Keratinocyte (primary cell): ENCODE data around the gene OCEL1. TPM values are rescaled to one million over a fixed set of nuclear protein-coding genes. Genes with fewer than 3 reads are reported as not detected.

Experiments
- DNase-seq: peaks from one replicate; pipeline ENCODE4 v3.0.0-alpha.2; 2011; ENCODE audit warnings: low read depth, missing footprints, low spot score
- FAIRE-seq: peaks from 2 replicates; lab custom pipeline; 2011; peaks lifted over from hg19 to GRCh38; lab: Jason Lieb, UNC
- H2AFZ ChIP-seq: 2 replicates; pipeline ENCODE4 v1.6.0; 2012; ENCODE audit warnings: low read length, control low read depth, inconsistent platforms; ENCODE audit not compliant: control insufficient read depth
- H3K27ac ChIP-seq: 2 replicates; pipeline ENCODE4 v1.5.1; 2011; ENCODE audit warnings: low read length; ENCODE audit not compliant: control insufficient read depth, insufficient read depth
- H3K27me3 ChIP-seq: 3 replicates; pipeline ENCODE4 v1.6.0; 2011; ENCODE audit warnings: low read length; ENCODE audit not compliant: control insufficient read depth, insufficient read depth; ENCODE audit errors: extremely low read depth
- H3K36me3 ChIP-seq, 2 experiments: 2 replicates in 1 of 2; 3 replicates in 1 of 2; pipeline ENCODE4 v1.5.1; 2011; ENCODE audit warnings: low read length in 2 of 2, mild to moderate bottlenecking in 1 of 2; ENCODE audit not compliant: control insufficient read depth in 2 of 2, insufficient read depth in 2 of 2; ENCODE audit errors: extremely low read depth in 1 of 2
- H3K4me1 ChIP-seq: 3 replicates; pipeline ENCODE4 v1.5.1; 2011; ENCODE audit warnings: low read length; ENCODE audit not compliant: control insufficient read depth, insufficient read depth; ENCODE audit errors: extremely low read depth
- H3K4me2 ChIP-seq: 3 replicates; pipeline ENCODE4 v1.6.0; 2011; ENCODE audit warnings: low read depth, low read length; ENCODE audit not compliant: control insufficient read depth, insufficient read depth; ENCODE audit errors: extremely low read depth
- H3K4me3 ChIP-seq, 3 experiments: fragments of 200-600 bp in 1 of 3; sonication (generic) in 1 of 3; 2 replicates in 2 of 3; 3 replicates in 1 of 3; pipeline ENCODE4 v1.5.1; 2011 to 2016; ENCODE audit warnings: low read length in 3 of 3, mild to moderate bottlenecking in 3 of 3, control low read depth in 2 of 3, inconsistent platforms in 1 of 3, low read depth in 1 of 3, mixed read lengths in 1 of 3, mixed run types in 1 of 3, moderate library complexity in 1 of 3; ENCODE audit not compliant: control insufficient read depth in 2 of 3, insufficient read depth in 2 of 3; ENCODE audit errors: extremely low read depth in 1 of 3
- H3K79me2 ChIP-seq: 2 replicates; pipeline ENCODE4 v1.6.0; 2012; ENCODE audit warnings: low read length; ENCODE audit not compliant: control insufficient read depth, insufficient read depth
- H3K9ac ChIP-seq: 3 replicates; pipeline ENCODE4 v1.6.0; 2011; ENCODE audit warnings: low read length; ENCODE audit not compliant: control insufficient read depth, insufficient read depth; ENCODE audit errors: extremely low read depth
- H3K9me1 ChIP-seq: 3 replicates; pipeline ENCODE4 v1.6.0; 2011; ENCODE audit warnings: low read length; ENCODE audit not compliant: control insufficient read depth, insufficient read depth; ENCODE audit errors: extremely low read depth
- H3K9me3 ChIP-seq: 2 replicates; pipeline ENCODE4 v1.5.1; 2012; ENCODE audit warnings: low read depth, low read length; ENCODE audit not compliant: control insufficient read depth
- H4K20me1 ChIP-seq: 3 replicates; pipeline ENCODE4 v1.6.0; 2011; ENCODE audit warnings: low read length; ENCODE audit not compliant: control insufficient read depth, insufficient read depth; ENCODE audit errors: extremely low read depth
- EZH2 ChIP-seq: IDR thresholded peaks from one replicate; pipeline ENCODE4 v1.6.1; 2012; ENCODE audit warnings: inconsistent platforms, mild to moderate bottlenecking, low read length, moderate library complexity
- dilution Hi-C: fragments of 300-500 bp; cut with MboI; formaldehyde crosslinking; loops from one replicate; pipeline ENCODE4 v1.7.0; 2020; ENCODE audit warnings: low sequenced_read_pairs; ENCODE audit not compliant: extremely low pct_ligation_motif_present
- polyA plus RNA-seq, 5 experiments: library from polyadenylated mRNA; depleted of rRNA in 3 of 5; stranded (reverse) in 3 of 5; stranded (forward) in 1 of 5; unstranded in 1 of 5; fragments of >200 nt; gene quantifications; 1 replicate in 1 of 5; 2 replicates in 3 of 5; 3 replicates in 1 of 5; pipeline versions ENCODE4 v1.2.1 to v1.2.3, GENCODE V29; 2011 to 2012; ENCODE audit warnings: missing spikeins in 2 of 5, low read depth in 1 of 5, low replicate concordance in 1 of 5
- TF ChIP-seq, protein P1 (sequence below), 3 experiments: IDR thresholded peaks in 1 of 3; conservative IDR thresholded peaks in 1 of 3; optimal IDR thresholded peaks in 1 of 3; 2 replicates in 2 of 3; 3 replicates in 1 of 3; pipeline versions ENCODE3 to v1.5.1; 2011; ENCODE audit warnings: low read length in 3 of 3, mild to moderate bottlenecking in 3 of 3, moderate library complexity in 2 of 3, control low read depth in 1 of 3, inconsistent platforms in 1 of 3; ENCODE audit not compliant: insufficient read depth in 2 of 3; ENCODE audit errors: extremely low read depth in 1 of 3

The OCEL1 gene
- polyA plus RNA-seq, 1 donor (not counting 4 experiments of a cell fraction or from before 2014, with no cell fraction given): 2.2 TPM

DNA sequence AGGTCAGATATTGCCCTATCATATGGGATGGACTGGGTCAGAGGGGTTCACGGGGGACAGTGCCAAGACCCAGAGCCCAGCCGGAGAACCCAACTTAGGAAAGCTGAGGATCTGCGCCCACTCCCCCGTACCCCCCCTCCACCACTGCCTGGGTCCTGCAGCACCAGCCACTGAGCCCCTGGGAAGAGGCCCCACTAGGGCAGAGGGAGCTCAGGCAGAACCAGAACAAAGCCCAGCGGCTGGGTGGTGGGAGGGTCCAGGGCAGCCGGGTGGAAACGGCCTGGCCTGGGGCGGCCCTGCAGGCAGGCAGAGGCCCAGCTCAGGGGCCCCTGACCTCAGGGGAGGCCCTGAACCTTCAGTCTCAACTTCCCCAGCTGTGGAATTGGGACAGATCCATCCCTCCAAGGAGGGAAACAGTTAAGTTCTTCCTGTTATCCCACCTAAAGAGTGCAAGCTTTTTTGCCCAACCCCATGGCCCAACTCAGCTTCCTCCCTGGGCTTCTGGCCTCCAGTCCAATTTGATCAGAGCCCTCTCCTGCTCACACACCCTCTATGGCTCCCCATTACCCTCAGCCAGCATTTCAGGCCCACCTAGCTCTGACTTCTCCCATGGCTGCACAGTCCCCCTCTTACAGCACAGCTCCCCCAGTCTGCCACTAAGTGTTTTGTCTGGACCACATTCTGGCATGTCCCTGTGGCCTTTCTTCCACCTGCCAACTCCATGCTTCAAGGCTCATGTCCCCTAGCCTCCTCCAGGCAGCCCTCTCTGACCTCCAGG lies 16.6 kb downstream of the OCEL1 start:
- H3K4me1 ChIP-seq: peaks cover 16% of the 10 kb centered on the region

DNA sequence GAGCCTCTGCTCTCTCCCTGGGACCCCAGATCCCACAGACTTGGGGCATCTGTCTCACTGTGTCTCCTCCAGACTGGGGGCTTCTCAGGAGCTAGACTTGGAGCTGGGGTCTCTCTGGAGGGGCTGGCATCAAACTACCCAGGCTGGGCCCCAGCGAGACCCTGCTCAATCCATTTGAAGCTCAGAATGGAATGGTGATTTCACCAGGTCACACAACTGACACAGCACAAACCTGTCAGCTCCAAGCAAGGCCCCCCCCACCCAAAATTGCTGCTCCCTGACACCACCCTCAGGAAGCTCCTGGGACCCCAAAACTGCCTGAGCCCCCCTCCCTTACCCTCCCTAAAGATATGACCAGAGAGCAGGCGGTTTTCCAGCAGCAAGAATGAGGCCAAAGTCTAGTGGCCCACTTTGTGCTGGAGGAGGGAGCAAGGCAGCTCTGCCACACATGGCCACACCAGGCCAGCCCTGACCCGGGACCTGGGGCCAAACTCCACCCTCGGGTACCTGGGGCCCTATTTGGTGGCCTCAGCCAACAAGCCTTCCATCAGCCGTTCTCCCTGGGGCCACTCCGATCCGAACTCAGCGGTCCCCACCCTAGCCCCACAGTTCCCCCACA lies 17.3 kb downstream of the OCEL1 start:
- dilution Hi-C loops: no loop called here
- Histone ChIP-seq H4K20me1 (no peaks in the 10 kb centered on the region), H2AFZ (no peak overlapping the region), H3K79me2 (peaks cover 40% of the 10 kb centered on the region), H3K9me3 (no peaks in the 10 kb centered on the region), H3K36me3 (peaks cover 0 to 3% of the 10 kb centered on the region in 2 experiments), H3K9ac (peak overlapping the region; percentile 73), H3K27me3 (no peaks in the 10 kb centered on the region), H3K27ac (no peak overlapping the region), H3K9me1 (no peaks in the 10 kb centered on the region), H3K4me2 (peak overlapping the region; percentile 70), H3K4me3 (peak overlapping the region; percentile 82 to 92 (median 86)), H3K4me1 (peaks cover 23% of the 10 kb centered on the region)
- FAIRE-seq (no peak), DNase-seq (no peak)
- TF ChIP-seq, protein P1, sequence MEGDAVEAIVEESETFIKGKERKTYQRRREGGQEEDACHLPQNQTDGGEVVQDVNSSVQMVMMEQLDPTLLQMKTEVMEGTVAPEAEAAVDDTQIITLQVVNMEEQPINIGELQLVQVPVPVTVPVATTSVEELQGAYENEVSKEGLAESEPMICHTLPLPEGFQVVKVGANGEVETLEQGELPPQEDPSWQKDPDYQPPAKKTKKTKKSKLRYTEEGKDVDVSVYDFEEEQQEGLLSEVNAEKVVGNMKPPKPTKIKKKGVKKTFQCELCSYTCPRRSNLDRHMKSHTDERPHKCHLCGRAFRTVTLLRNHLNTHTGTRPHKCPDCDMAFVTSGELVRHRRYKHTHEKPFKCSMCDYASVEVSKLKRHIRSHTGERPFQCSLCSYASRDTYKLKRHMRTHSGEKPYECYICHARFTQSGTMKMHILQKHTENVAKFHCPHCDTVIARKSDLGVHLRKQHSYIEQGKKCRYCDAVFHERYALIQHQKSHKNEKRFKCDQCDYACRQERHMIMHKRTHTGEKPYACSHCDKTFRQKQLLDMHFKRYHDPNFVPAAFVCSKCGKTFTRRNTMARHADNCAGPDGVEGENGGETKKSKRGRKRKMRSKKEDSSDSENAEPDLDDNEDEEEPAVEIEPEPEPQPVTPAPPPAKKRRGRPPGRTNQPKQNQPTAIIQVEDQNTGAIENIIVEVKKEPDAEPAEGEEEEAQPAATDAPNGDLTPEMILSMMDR (optimal IDR thresholded peaks at IDR 0.05 in 1 of 3, IDR thresholded peaks at IDR 0.05 in 1 of 3, conservative IDR thresholded peaks at IDR 0.05 in 1 of 3; ENCODE audit: extremely low read depth in 1 of 3, insufficient read depth in 2 of 3, low read length in 3 of 3): no peak
- TF ChIP-seq EZH2: no peak

More for the DNA sequence above, 16.6 kb downstream of the OCEL1 start:
- Histone ChIP-seq H3K9me3 (no peaks in the 10 kb centered on the region), H3K36me3 (peaks cover 3 to 7% of the 10 kb centered on the region in 2 experiments), H3K27ac (no peak overlapping the region), H3K9me1 (no peaks in the 10 kb centered on the region), H3K9ac (no peak overlapping the region), H3K4me3 (peak overlapping the region in 1 of 3 experiments; percentile 1), H2AFZ (no peak overlapping the region), H3K79me2 (peaks cover 40% of the 10 kb centered on the region), H3K27me3 (no peaks in the 10 kb centered on the region), H4K20me1 (no peaks in the 10 kb centered on the region), H3K4me2 (no peak overlapping the region)
- no peak for FAIRE-seq
- TF ChIP-seq, protein P1 (optimal IDR thresholded peaks at IDR 0.05 in 1 of 3, IDR thresholded peaks at IDR 0.05 in 1 of 3, conservative IDR thresholded peaks at IDR 0.05 in 1 of 3; ENCODE audit: extremely low read depth in 1 of 3, insufficient read depth in 2 of 3, low read length in 3 of 3): no peak
- no peak for TF ChIP-seq EZH2
- DNase-seq: no peak
- dilution Hi-C loops: no loop called here
